ENCODE data around the gene HRH1. TPM values are rescaled to one million over a fixed set of nuclear protein-coding genes. Genes with fewer than 3 reads are reported as not detected.
"Not testable (repeated sequence)": the region's sequence is repeated elsewhere in the genome, so short reads cannot be mapped to it uniquely, and the experiment has no call there.

HRH1 gene
- polyA plus RNA-seq, 1 donor, result 3.4 TPM

DNA sequence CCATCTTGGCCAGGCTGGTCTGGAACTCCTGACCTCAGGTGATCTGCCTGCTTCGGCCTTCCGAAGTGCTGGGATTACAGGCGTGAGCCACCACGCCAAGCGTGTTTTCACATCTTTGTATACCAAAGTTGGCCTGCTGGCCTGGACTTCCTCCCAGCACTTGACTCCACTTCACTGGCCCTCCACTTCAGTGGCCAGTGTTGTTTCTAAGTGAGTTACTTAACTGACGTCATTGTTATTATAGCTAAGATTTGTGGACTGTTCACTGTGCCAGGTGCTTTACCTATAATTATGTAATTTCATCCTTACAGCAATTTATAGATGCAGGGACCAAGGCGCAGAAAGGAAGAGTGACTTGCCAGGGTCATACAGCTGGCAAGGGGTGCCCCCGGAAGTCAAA lies 52.0 kb downstream of the HRH1 start:
- DNase-seq, result no peak

- no peak for DNase-seq
Measured at GRCh38 chr3:11206953-11207352, 52.7 kb downstream of the HRH1 start.

GRCh38 chr3:11211531-11212298 lies 57.4 kb downstream of the HRH1 start:
- no peak for DNase-seq

DNA sequence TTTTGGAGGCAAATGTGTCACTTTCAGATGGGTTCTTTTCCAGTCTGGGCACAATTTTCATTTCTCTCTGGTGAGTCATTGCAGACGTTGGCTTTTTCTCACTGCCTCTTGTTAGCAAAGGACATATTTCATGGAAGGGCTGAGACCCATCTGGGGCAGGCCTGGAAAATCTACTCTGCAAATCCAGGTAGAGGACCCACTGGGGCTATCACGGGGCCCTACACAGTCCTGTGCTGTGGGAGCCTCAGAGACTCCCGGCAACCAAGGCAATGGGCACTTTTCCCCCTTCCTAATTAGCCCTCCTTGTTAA lies 58.0 kb downstream of the HRH1 start:
- DNase-seq, result no peak

GRCh38 chr3:11212784-11213183 lies 58.5 kb downstream of the HRH1 start:
- DNase-seq, result no peak

DNA sequence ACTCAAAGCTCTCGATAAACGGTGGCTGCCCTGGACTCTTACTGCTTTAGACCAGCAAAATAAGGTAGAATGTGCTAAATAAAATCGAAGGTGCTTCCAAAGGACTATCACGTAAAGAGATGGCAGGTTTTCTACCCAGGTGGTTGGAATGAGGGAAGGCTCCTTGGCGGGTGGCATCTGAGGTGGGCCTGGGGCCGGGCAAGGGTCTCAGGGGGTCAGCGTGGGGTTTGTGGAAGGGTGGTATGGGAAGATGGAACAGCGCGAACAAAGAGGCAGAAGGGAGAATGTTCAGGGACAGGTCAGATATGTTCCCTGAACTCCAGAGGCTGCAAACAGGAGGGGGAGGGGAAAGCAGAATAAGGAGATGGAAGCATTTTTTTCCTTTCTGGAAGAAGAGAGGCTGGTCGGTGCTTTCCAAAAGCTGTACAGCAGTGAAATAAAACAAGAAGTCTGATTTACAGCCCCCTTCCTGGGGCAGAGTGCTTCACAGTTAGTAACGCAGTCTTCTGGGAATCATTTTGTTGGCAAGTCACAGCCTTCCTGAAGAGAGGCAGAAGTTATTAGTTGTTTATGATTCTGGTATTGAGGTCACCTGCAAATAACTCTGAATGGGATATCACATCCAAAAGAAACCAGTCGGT lies 59.6 kb downstream of the HRH1 start:
- no peak for DNase-seq

- DNase-seq, result no peak
Measured at GRCh38 chr3:11214451-11214978, 60.2 kb downstream of the HRH1 start.

DNA sequence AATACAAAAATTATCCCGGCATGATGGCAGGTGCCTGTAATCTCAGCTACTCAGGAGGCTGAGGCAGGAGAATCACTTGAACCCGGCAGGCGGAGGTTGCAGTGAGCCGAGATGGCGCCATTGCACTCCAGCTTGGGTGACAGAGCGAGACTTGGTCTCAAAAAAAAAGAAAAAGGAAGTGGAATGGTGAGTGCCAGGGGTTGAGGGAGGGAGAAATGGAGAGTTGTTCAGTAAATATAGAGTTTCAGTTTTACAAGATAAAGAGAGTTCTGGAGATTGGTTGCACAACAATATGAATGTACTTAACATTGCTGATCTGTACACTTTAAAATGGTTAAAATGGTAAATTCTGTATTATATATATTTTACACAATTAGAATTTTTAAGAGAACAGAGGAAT lies 63.1 kb downstream of the HRH1 start:
- not testable (repeated sequence) for DNase-seq

DNA sequence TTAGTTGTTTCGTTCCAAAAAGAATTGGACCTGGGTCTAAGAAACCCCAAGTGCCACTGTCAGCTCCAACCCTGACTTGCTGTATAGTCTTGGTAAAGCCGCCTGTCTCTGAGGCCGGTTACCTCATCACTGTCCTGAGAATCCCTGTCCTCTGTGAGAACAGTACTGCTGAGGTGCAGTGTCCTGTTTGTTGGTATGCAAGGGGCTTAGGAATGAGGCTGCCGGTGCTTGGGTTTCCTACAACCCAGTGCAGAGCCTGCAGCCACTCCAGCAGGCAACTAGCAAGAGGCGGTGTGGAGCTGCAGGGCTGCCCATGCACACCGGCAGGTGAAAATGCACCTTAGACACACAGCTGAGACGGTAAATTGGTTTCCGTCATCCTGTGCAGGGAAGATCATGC lies 65.9 kb downstream of the HRH1 start:
- DNase-seq, result no peak

- DNase-seq, result no peak
Measured at GRCh38 chr3:11221818-11222415, 67.6 kb downstream of the HRH1 start.

DNA sequence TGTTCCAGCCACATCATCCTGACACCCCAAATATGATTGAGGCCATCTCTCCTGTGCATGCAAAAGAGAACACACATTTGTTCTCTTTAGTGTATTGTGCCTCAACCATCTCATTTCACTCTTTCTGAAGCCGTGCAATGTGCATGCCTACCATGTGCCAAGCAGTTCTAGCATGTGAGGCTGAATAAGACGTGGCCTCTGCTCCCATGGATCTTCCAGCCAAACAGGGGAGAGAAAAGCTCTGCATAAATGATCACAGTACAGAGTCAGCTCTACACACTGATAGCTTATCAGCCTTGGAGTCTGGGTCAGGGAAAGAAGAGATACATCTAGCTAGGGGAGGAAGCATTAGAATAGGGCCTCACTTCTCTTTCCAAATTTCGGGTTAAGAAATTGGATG lies 69.7 kb downstream of the HRH1 start:
- DNase-seq, result no peak

DNA sequence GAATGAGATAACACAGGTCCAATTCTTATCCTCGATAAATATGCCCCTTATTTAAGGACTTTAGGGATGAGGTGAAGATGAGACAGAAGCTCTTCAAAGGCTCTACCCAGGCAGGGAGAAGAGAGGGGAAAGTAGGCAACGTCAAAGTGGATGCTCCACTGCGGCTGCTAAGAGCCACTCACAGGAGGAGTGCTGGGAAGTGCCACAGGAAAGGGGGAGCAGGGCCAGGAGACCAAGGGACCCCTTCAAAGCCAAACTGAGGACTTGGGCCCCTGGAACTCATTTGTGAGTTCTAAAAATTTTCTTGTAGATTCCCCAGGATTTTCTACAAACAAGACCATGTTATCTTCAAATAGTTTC lies 70.6 kb downstream of the HRH1 start:
- DNase-seq, result no peak

GRCh38 chr3:11226042-11226370 lies 71.7 kb downstream of the HRH1 start:
- no peak for DNase-seq

DNA sequence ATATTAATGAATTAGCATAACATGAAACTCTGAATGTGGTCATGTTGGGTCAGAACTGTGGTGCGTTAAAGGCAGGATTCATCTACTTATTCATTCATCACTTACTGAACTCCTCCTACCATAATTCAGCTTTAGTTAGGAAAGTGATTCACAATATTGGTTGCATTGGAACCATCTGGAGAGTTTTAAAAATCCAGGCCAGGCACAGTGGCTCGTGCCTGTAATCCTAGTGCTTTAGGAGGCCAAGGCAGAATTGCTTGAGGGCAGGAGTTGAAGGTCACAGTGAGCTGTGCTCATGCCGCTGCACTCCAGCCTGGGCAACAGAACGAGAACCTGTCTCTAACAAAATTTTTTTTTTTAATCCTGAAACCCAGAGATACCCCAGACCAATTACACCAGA lies 73.7 kb downstream of the HRH1 start:
- no peak for DNase-seq

GRCh38 chr3:11230125-11230524 lies 75.8 kb downstream of the HRH1 start:
- no peak for DNase-seq

DNA sequence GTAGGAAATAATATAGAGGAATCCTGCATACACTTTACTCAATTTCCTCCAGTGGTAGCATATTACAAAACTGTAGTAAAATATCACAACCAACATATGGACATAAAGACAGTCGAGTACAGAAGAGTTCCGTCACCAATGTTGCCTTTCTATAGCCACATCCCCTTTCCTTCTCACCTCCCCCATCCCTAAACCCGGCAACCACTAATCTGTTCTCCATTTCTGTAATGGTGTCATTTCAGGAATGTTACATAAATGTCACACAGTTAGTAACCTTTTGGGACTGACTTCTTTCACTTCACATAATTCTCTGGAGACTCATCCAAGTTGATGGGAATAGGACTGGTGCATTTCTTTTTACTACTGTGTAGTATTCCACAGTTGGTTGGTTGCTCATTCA lies 76.5 kb downstream of the HRH1 start:
- DNase-seq, result no peak

- DNase-seq, result no peak
Measured at GRCh38 chr3:11235385-11235784, 81.1 kb downstream of the HRH1 start.

DNA sequence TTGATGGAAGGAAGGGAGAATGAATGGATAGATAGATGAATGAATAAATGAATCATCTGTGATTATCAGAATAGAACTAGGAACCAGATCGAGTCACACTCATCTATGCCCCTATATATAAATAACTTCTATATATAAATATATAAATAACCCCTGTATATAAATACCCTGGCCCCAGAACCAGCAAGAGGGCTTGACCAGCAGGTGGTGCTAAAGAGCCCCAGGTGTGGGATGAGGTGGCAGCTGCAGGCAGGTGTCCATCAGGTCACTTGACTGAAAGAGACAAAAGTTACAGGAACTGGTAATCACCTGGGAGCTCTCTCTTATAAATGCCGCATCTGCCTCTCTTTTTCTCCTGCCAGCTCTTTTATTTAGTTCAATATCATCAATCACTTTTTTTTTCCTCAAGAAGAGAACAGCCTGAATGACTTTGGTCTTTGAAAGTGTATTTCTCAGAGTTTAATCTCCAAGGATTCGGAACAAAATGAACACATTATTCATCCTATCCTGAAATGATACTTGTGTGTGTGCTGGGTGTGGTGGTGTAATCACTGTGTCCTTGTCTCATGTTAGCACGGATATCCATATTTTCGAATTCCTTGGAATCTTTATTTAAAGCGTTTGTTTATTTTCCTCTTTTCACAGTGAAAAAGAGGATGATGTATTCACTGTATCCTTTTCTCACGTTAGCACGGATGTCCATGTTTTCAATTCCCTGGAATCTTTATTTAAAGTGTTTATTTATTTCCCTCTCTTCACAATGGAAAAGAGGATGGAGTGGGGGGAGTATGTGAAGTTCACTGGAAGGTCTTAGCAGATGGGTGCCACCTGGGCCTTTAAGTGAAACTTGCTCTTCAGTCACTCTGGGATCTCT lies 82.5 kb downstream of the HRH1 start:
- DNase-seq, result no peak

DNA sequence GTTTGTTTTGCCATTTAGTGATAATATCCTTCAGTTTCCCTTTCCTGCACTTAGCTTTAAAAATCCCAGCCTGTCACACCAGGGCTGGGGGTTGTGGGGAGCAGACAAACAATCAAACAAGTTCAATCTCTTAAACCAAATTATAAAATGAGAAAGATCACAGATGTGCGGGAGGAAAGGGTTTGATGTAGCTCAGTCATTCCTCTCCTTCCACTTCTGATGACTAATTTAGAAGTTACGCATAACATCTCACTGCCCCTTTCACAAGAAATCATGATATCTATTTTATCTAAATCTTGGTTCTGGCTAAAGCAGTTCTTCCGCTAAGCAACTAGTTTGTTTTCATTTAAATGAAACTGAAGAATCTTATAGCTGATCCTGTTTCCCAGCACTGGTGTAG lies 83.8 kb downstream of the HRH1 start:
- DNase-seq, result no peak

DNA sequence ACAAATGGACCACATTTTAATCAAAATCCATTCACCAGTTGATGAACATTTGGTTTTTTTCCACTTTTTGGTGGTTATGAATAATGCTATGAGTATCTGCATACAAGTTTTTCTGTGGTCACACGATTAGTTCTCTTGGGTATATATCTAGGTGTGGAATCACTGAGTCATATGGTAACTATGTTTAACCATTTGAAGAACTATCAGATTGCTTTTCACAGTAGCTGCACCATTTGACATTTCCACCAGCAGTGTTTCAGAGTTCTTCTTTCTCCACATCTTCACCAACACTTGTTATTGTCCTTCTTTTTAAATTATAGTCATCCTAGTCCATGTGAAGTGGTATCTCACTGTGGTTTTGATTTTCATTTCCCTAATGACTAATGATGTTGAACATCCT lies 84.6 kb downstream of the HRH1 start:
- no peak for DNase-seq

DNA sequence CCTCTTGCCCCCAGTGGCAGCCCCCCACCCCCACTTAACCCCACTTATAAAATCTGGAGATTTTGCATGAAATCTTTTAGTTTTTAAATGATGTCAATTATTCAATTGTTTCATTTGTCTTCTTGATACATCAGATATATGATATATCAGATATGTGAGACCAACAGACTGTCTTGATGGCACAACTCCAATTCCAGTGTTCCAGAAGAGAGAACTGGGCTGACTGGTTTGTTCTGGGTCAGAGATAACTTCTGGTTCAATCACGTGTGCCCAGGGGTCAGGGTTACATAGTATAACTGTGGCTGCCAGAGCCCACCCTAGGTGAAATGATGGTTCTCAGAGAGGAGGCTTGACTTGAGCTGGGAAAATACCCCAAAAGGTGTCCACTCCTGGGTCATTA lies 85.5 kb downstream of the HRH1 start:
- DNase-seq, result no peak

- no peak for DNase-seq
Measured at GRCh38 chr3:11240496-11240895, 86.2 kb downstream of the HRH1 start.

DNA sequence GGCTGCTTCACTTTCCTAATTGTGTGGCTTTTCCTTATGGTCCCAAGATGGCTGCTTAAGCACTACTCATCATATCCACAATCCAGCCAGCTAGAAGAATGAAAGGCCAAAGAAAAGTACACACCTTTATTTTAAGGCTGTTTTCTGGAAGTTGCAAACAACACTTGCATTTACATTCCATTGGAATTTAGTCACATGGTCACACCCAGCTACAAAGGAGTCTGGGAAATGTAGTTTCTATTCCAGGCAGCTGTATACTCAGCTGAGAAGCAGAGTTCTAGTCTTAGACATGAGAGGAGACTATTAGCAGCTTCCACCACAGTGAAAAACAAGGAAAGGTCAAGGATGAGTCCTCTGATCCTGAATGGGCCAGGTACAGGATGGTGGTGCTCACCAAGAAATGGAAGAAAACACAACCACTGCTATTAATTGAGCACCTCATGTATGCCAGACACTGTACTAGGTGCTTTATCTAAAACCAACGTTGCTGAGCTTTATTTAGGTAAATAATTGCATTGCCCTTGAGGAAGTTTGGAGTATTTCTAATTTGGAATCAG lies 89.9 kb downstream of the HRH1 start:
- DNase-seq, result no peak
